HCT116 (cell line): ENCODE data around the gene STRN3.

Experiments
- CTCF ChIP-seq, 3 experiments: fragments of 200-600 bp in 1 of 3; sonication (generic) in 1 of 3; IDR thresholded peaks in 2 of 3; conservative IDR thresholded peaks in 1 of 3; 2 replicates each; pipeline ENCODE4 v1.5.1; 2012 to 2017; ENCODE audit warnings: low read depth in 2 of 3, low read length in 2 of 3, antibody characterized with exemption in 1 of 3, borderline replicate concordance in 1 of 3, control low read depth in 1 of 3, mild to moderate bottlenecking in 1 of 3, mixed read lengths in 1 of 3, mixed run types in 1 of 3, moderate library complexity in 1 of 3; ENCODE audit not compliant: insufficient read depth in 1 of 3
- ELF1 ChIP-seq: IDR thresholded peaks from 2 replicates; pipeline ENCODE4 v1.6.1; 2012; ENCODE audit warnings: low read depth, borderline replicate concordance
- EZH2 ChIP-seq: fragments of 200-600 bp; sonication (generic); IDR thresholded peaks from 2 replicates; pipeline ENCODE4 v1.6.1; 2017; ENCODE audit warnings: antibody characterized with exemption, mixed run types
- EZH2phosphoT487 ChIP-seq: fragments of 200-600 bp; IDR thresholded peaks from 2 replicates; pipeline ENCODE4 v1.6.1; 2018; ENCODE audit warnings: antibody characterized with exemption, borderline replicate concordance
- FOSL1 ChIP-seq: IDR thresholded peaks from 2 replicates; pipeline ENCODE4 v1.6.1; 2012; ENCODE audit warnings: low read depth
- MAX ChIP-seq: IDR thresholded peaks from 2 replicates; pipeline ENCODE4 v1.6.1; 2012
- POLR2A ChIP-seq: IDR thresholded peaks from 2 replicates; pipeline ENCODE4 v1.7.0; 2011; ENCODE audit warnings: borderline replicate concordance; ENCODE audit not compliant: insufficient read depth, insufficient read length; ENCODE audit errors: extremely low read depth
- POLR2AphosphoS5 ChIP-seq: IDR thresholded peaks from 2 replicates; pipeline ENCODE4 v1.6.1; 2011; ENCODE audit warnings: mild to moderate bottlenecking, low read depth, low read length, moderate library complexity
- RAD21 ChIP-seq: IDR thresholded peaks from 2 replicates; pipeline ENCODE4 v1.6.1; 2012; ENCODE audit warnings: low read depth, mild to moderate bottlenecking
- TCF7L2 ChIP-seq: IDR thresholded peaks from 2 replicates; pipeline ENCODE4 v1.7.0; 2011; ENCODE audit warnings: borderline replicate concordance, inconsistent platforms; ENCODE audit not compliant: insufficient read depth, insufficient read length; ENCODE audit errors: extremely low read depth
- YY1 ChIP-seq: IDR thresholded peaks from 2 replicates; pipeline ENCODE4 v1.6.1; 2011; ENCODE audit warnings: low read length, low read depth, moderate library complexity, mild to moderate bottlenecking; ENCODE audit not compliant: insufficient replicate concordance; ENCODE audit errors: extremely low read depth
- ZNF274 ChIP-seq: fragments of 200-500 bp; sonication (Bioruptor generic); IDR thresholded peaks from 2 replicates; pipeline ENCODE4 v1.6.1; 2014; ENCODE audit warnings: mild to moderate bottlenecking, low read depth, low read length, inconsistent platforms

- TF ChIP-seq EZH2phosphoT487 (no peak), CTCF (IDR thresholded peaks at IDR 0.05 in 2 of 3, conservative IDR thresholded peaks at IDR 0.05 in 1 of 3; ENCODE audit: borderline replicate concordance in 1 of 3, insufficient read depth in 1 of 3, low read depth in 2 of 3, low read length in 2 of 3) (no peak), EZH2 (no peak), RAD21 (0 out of 2 replicates have a peak, but pooled peaks have one; percentile 12), ZNF274 (no peak), YY1 (no peak), FOSL1 (no peak), ELF1 (no peak), POLR2A (no peak), POLR2AphosphoS5 (no peak), MAX (no peak), TCF7L2 (no peak)
These were observed 4.3 kb upstream of the STRN3 start for GRCh38 chr14:31030469-31030868.
